HepG2 (cell line): Measurements from ENCODE around the gene ALS2. TPM values are rescaled to one million over a fixed set of nuclear protein-coding genes. Genes with fewer than 3 reads are reported as not detected.

Source experiments
- ATAC-seq: fragments of 200-7000 bp; cut with Tn5 transposase; 3 replicates; pipeline ENCODE4 v1.9.1; 2020; ENCODE audit warnings: mild to moderate bottlenecking, moderate library complexity
- BruUV-seq: library from RNA; stranded (reverse); fragments of 400-500 nt; replicated peaks from 2 replicates; lab custom pipeline; 2021; lab: Mats Ljungman, UMichigan
- CTCF ChIA-PET: fragments of 300-600 bp; formaldehyde crosslinking; extraction: SDS; loops from one replicate; lab custom pipeline; 2021; ENCODE audit warnings: low total read pairs, inconsistent platforms, low intra/inter-chr PET ratio; lab: Yijun Ruan, JAX
- POLR2A ChIA-PET: fragments of 350-600 bp; sonication (Branson Sonifier 250); formaldehyde crosslinking; loops from one replicate; lab custom pipeline; 2020; ENCODE audit warnings: antibody characterized with exemption, inconsistent platforms; lab: Yijun Ruan, JAX
- DNase-seq: peaks from one replicate; pipeline ENCODE4 v3.0.0-alpha.2; 2015; ENCODE audit warnings: low spot score
- FAIRE-seq: peaks from 3 replicates; lab custom pipeline; 2011; peaks lifted over from hg19 to GRCh38; lab: Jason Lieb, UNC
- H2AFZ ChIP-seq: one replicate; pipeline ENCODE4 v1.6.1; 2011; ENCODE audit warnings: low read length, inconsistent platforms
- H3K27ac ChIP-seq: fragments of 300-600 bp; 3 replicates; pipeline ENCODE4 v1.8.0; 2011; ENCODE audit warnings: mixed run types, mild to moderate bottlenecking, mixed read lengths, low read length, inconsistent platforms; ENCODE audit not compliant: insufficient read depth; ENCODE audit errors: extremely low read length
- H3K27me3 ChIP-seq, 2 experiments: fragments of 200-600 bp in 1 of 2; 2 replicates in 1 of 2; 3 replicates in 1 of 2; pipeline versions ENCODE4 v1.6.0 to v1.8.0; 2011; ENCODE audit warnings: low read length in 2 of 2, mild to moderate bottlenecking in 2 of 2, moderate library complexity in 2 of 2, inconsistent platforms in 1 of 2; ENCODE audit not compliant: insufficient read depth in 2 of 2, control insufficient read depth in 1 of 2
- H3K36me3 ChIP-seq, 2 experiments: fragments of 200-600 bp in 1 of 2; replicated peaks in 1 of 2; 2 replicates in 1 of 2; 3 replicates in 1 of 2; pipeline versions ENCODE4 v1.5.1 to v1.8.0; 2011; ENCODE audit warnings: low read length in 2 of 2, inconsistent platforms in 1 of 2; ENCODE audit not compliant: insufficient read depth in 2 of 2, control insufficient read depth in 1 of 2
- H3K4me1 ChIP-seq: 2 replicates; pipeline ENCODE4 v1.5.1; 2012; ENCODE audit warnings: low read length, inconsistent platforms; ENCODE audit not compliant: insufficient read depth
- H3K4me2 ChIP-seq: 2 replicates; pipeline ENCODE4 v1.6.0; 2011; ENCODE audit warnings: low read depth, low read length, inconsistent platforms
- H3K4me3 ChIP-seq, 3 experiments: fragments of 200-600 bp in 1 of 3; sonication (generic), shearing (Covaris generic) in 1 of 3; replicated peaks in 1 of 3; 2 replicates each; pipeline ENCODE4 v1.5.1; 2011 to 2016; ENCODE audit warnings: low read length in 3 of 3, inconsistent platforms in 2 of 3, low read depth in 2 of 3, mild to moderate bottlenecking in 2 of 3, control low read depth in 1 of 3, mixed read lengths in 1 of 3; ENCODE audit not compliant: insufficient read depth in 1 of 3
- H3K79me2 ChIP-seq: one replicate; pipeline ENCODE4 v1.6.1; 2011; ENCODE audit warnings: low read length, inconsistent platforms; ENCODE audit not compliant: insufficient read depth
- H3K9ac ChIP-seq: 2 replicates; pipeline ENCODE4 v1.6.0; 2011; ENCODE audit warnings: mild to moderate bottlenecking, low read depth, low read length, inconsistent platforms; ENCODE audit not compliant: insufficient read depth
- H3K9me3 ChIP-seq: 2 replicates; pipeline ENCODE4 v1.5.1; 2012; ENCODE audit warnings: mild to moderate bottlenecking, low read length
- H4K20me1 ChIP-seq: 2 replicates; pipeline ENCODE4 v1.6.0; 2011; ENCODE audit warnings: inconsistent platforms, mild to moderate bottlenecking, low read length, moderate library complexity; ENCODE audit not compliant: insufficient read depth
- CBFB ChIP-seq: sonication (generic); formaldehyde crosslinking; IDR thresholded peaks from 2 replicates; pipeline ENCODE4 v1.4.0; 2020; ENCODE audit warnings: missing genetic modification reagents
- EED ChIP-seq: sonication (generic); formaldehyde crosslinking; IDR thresholded peaks from 2 replicates; pipeline ENCODE4 v1.5.0; 2020; ENCODE audit warnings: mild to moderate bottlenecking, missing genetic modification reagents
- FOXA1 ChIP-seq, 2 experiments: fragments of 450-650 bp in 1 of 2; sonication (generic) in 1 of 2; formaldehyde crosslinking in 1 of 2; IDR thresholded peaks; 2 replicates each; pipeline versions ENCODE4 v1.4.0 to v1.6.1; 2016 to 2020; ENCODE audit warnings: missing genetic modification reagents in 1 of 2
- JDP2 ChIP-seq: sonication (generic); formaldehyde crosslinking; IDR thresholded peaks from 2 replicates; pipeline ENCODE4 v1.8.1; 2022; ENCODE audit warnings: missing genetic modification reagents, borderline replicate concordance
- KLF13 ChIP-seq: sonication (generic); formaldehyde crosslinking; IDR thresholded peaks from 2 replicates; pipeline ENCODE4 v1.4.0; 2020; ENCODE audit warnings: mild to moderate bottlenecking, missing genetic modification reagents
- MBNL3 ChIP-seq: fragments of 250-450 bp; sonication (Bioruptor Pico); conservative IDR thresholded peaks from 2 replicates; pipeline ENCODE4 v1.8.0; 2022; ENCODE audit warnings: mild to moderate bottlenecking, inconsistent platforms
- MYNN ChIP-seq: sonication (generic); formaldehyde crosslinking; IDR thresholded peaks from 2 replicates; pipeline ENCODE4 v1.4.0; 2020; ENCODE audit warnings: mild to moderate bottlenecking, low read depth, missing genetic modification reagents
- NFATC3 ChIP-seq: sonication (generic); formaldehyde crosslinking; IDR thresholded peaks from 2 replicates; pipeline ENCODE4 v1.5.1; 2020; ENCODE audit warnings: mild to moderate bottlenecking, missing genetic modification reagents
- SYNCRIP ChIP-seq: fragments of 200-400 bp; formaldehyde crosslinking; IDR thresholded peaks from 2 replicates; pipeline ENCODE4 v1.6.1; 2018; ENCODE audit warnings: mild to moderate bottlenecking, low read depth, low read length; ENCODE audit not compliant: insufficient read depth
- TEAD3 ChIP-seq: optimal IDR thresholded peaks from 2 replicates; pipeline ENCODE3; 2016; ENCODE audit warnings: borderline replicate concordance
- ZBTB20 ChIP-seq: sonication (generic); formaldehyde crosslinking; IDR thresholded peaks from 2 replicates; pipeline ENCODE4 v1.8.1; 2023; ENCODE audit warnings: missing genetic modification reagents, low read depth, mild to moderate bottlenecking, borderline replicate concordance
- ZNF337 ChIP-seq: sonication (generic); formaldehyde crosslinking; IDR thresholded peaks from 2 replicates; pipeline ENCODE4 v1.5.1; 2020; ENCODE audit warnings: missing genetic modification reagents, low read depth, mild to moderate bottlenecking, borderline replicate concordance
- ZNF34 ChIP-seq: sonication (generic); formaldehyde crosslinking; IDR thresholded peaks from 2 replicates; pipeline ENCODE4 v1.4.0; 2020; ENCODE audit warnings: mild to moderate bottlenecking, missing genetic modification reagents, borderline replicate concordance
- ZNF530 ChIP-seq: sonication (generic); formaldehyde crosslinking; IDR thresholded peaks from 2 replicates; pipeline ENCODE4 v1.5.0; 2020; ENCODE audit warnings: low read depth, mild to moderate bottlenecking, missing genetic modification reagents
- ZNF547 ChIP-seq: sonication (generic); formaldehyde crosslinking; IDR thresholded peaks from 2 replicates; pipeline ENCODE4 v1.5.1; 2020; ENCODE audit warnings: mild to moderate bottlenecking, missing genetic modification reagents
- ZNF562 ChIP-seq: sonication (generic); formaldehyde crosslinking; IDR thresholded peaks from 2 replicates; pipeline ENCODE4 v1.8.0; 2022; ENCODE audit warnings: missing genetic modification reagents, borderline replicate concordance
- ZNF660 ChIP-seq: sonication (generic); formaldehyde crosslinking; IDR thresholded peaks from 2 replicates; pipeline ENCODE4 v1.5.1; 2020; ENCODE audit warnings: mild to moderate bottlenecking, low read depth, missing genetic modification reagents, borderline replicate concordance
- ZNF703 ChIP-seq: sonication (generic); formaldehyde crosslinking; IDR thresholded peaks from 2 replicates; pipeline ENCODE4 v1.5.1; 2020; ENCODE audit warnings: missing genetic modification reagents, mild to moderate bottlenecking, moderate library complexity, borderline replicate concordance
- ZNF781 ChIP-seq: sonication (generic); formaldehyde crosslinking; IDR thresholded peaks from 2 replicates; pipeline ENCODE4 v1.5.1; 2020; ENCODE audit warnings: borderline replicate concordance, mild to moderate bottlenecking, missing genetic modification reagents; ENCODE audit errors: not compliant biosample characterization
- WGBS: methylation state at CpG from one replicate; pipeline ENCODE4 v1.1.6; 2017; ENCODE audit warnings: low lambda C conversion rate; 5-methylcytosine and 5-hydroxymethylcytosine counted together
- in situ Hi-C: cut with HindIII; loops from 2 replicates; pipeline ENCODE4 v1.10.0; 2017; ENCODE audit warnings: low pct_unique_long_range_greater_than_20kb; ENCODE audit not compliant: extremely low pct_ligation_motif_present
- intact Hi-C: fragments of 100-400 bp; cut with micrococcal nuclease; formaldehyde crosslinking; loops from one replicate; pipeline ENCODE4 v1.10.0; 2022; ENCODE audit not compliant: unreplicated experiment
- polyA plus RNA-seq, 8 experiments: library from polyadenylated mRNA; depleted of rRNA in 3 of 8; stranded (reverse) in 7 of 8; unstranded in 1 of 8; fragments of >200 nt; fragmentation: Illumina TruSeq in 4 of 8; extraction: Trizol in 4 of 8; gene quantifications; 2 replicates each; pipeline versions ENCODE4 v1.2.1 to v1.2.3, GENCODE V29; 2011 to 2016; ENCODE audit warnings: low read depth in 4 of 8, missing spikeins in 1 of 8, mixed read lengths in 1 of 8; ENCODE audit not compliant: insufficient read depth in 1 of 8
- total RNA-seq, 5 experiments: library from RNA; depleted of rRNA; stranded (reverse); fragments of >200 nt; fragmentation: Illumina TruSeq; extraction: Trizol; gene quantifications; 2 replicates each; pipeline ENCODE4 v1.2.3, GENCODE V29; 2016; ENCODE audit warnings: low read depth in 1 of 5
- TF ChIP-seq, protein P1 (sequence below): sonication (generic); formaldehyde crosslinking; IDR thresholded peaks from 2 replicates; pipeline ENCODE4 v1.4.0; 2020; ENCODE audit warnings: mild to moderate bottlenecking, missing genetic modification reagents
- TF ChIP-seq, protein P2 (sequence below): sonication (generic); formaldehyde crosslinking; IDR thresholded peaks from 2 replicates; pipeline ENCODE4 v1.5.0; 2020; ENCODE audit warnings: missing genetic modification reagents
- TF ChIP-seq, protein P3 (sequence below): sonication (generic); formaldehyde crosslinking; IDR thresholded peaks from 2 replicates; pipeline ENCODE4 v1.5.0; 2020; ENCODE audit warnings: missing genetic modification reagents

Gene ALS2
- total and polyA plus RNA-seq, 2 of the 13 experiments (the other 11 are each of a cell fraction or from before 2014, with no cell fraction given) = 12.7 to 19.3 TPM

DNA sequence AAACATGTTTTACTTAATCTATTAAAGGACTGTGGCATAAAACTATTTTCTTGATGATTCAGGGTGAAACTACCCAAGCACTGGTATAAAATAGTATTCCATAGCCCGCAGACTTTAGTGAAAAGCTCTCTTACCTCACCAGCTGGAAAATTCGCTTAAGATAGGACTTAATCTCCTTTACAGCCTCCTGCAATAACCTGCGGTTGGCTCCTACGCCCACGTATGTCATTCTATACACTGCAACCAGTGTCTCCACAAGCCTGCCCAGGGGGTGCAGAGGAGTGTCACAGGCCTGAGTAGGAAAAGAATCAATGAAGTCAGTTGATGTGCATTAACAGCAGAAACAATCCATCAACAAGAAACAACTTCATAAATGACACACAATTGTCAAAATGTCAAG lies 71.0 kb downstream of the ALS2 start (continued):
- TF ChIP-seq ZNF34 (CRISPR knock-in tag) (no peak), ZNF562 (CRISPR knock-in tag) (no peak), ZNF660 (no peak), ZNF530 (CRISPR knock-in tag) (no peak)

DNA sequence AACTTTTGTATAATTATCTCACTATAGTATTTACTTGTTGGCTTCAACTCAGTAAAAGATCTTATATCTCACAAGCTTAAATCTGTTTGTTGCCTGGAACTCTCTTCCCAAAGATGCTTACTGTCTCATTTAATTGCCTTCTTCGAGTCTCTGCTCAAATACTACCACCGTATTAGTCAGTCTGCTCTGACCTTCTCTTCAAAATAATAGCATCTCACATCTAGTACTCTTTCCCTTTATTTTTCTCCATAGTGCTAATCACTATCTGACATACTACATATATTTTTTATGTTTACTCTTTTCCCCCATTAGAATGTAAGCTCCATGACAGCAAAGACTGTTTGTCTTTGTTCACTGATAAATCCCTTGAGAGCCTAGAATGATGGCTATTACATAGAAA lies 71.7 kb downstream of the ALS2 start:
- Histone ChIP-seq H3K9me3 (no peaks in the 10 kb centered on the region), H3K4me1 (no peaks in the 10 kb centered on the region), H3K79me2 (no peaks in the 10 kb centered on the region), H2AFZ (no peak overlapping the region), H4K20me1 (no peaks in the 10 kb centered on the region), H3K4me3 (no peak overlapping the region), H3K4me2 (no peak overlapping the region), H3K9ac (no peak overlapping the region), H3K27me3 (no peaks in the 10 kb centered on the region), H3K36me3 (peaks cover 6 to 20% of the 10 kb centered on the region in 2 experiments; a peak in 4 of 5 replicates), H3K27ac (no peak overlapping the region)
- ChIA-PET POLR2A (no interaction called here), CTCF (no interaction called here)
- no peak for ATAC-seq
- intact Hi-C loops = no loop called here
- WGBS = 91% methylated on average over 2 of the region's 2 CpGs
- in situ Hi-C loops = no loop called here
- no peak for DNase-seq
- TF ChIP-seq ZNF703 = no peak
- no peak for TF ChIP-seq FOXA1 (IDR thresholded peaks at IDR 0.05)
- TF ChIP-seq FOXA1 (CRISPR knock-in tag; IDR thresholded peaks at IDR 0.05) = no peak
- TF ChIP-seq SYNCRIP = no peak
- TF ChIP-seq ZNF547 (CRISPR knock-in tag) = no peak
- TF ChIP-seq, protein P1, sequence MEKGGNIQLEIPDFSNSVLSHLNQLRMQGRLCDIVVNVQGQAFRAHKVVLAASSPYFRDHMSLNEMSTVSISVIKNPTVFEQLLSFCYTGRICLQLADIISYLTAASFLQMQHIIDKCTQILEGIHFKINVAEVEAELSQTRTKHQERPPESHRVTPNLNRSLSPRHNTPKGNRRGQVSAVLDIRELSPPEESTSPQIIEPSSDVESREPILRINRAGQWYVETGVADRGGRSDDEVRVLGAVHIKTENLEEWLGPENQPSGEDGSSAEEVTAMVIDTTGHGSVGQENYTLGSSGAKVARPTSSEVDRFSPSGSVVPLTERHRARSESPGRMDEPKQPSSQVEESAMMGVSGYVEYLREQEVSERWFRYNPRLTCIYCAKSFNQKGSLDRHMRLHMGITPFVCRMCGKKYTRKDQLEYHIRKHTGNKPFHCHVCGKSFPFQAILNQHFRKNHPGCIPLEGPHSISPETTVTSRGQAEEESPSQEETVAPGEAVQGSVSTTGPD (CRISPR knock-in tag) = no peak
- no peak for TF ChIP-seq MYNN
- TF ChIP-seq, protein P2, sequence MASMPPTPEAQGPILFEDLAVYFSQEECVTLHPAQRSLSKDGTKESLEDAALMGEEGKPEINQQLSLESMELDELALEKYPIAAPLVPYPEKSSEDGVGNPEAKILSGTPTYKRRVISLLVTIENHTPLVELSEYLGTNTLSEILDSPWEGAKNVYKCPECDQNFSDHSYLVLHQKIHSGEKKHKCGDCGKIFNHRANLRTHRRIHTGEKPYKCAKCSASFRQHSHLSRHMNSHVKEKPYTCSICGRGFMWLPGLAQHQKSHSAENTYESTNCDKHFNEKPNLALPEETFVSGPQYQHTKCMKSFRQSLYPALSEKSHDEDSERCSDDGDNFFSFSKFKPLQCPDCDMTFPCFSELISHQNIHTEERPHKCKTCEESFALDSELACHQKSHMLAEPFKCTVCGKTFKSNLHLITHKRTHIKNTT = no peak
- TF ChIP-seq NFATC3 (CRISPR knock-in tag) = no peak
- TF ChIP-seq TEAD3 = no peak
- no peak for TF ChIP-seq CBFB (CRISPR knock-in tag)
- no peak for TF ChIP-seq ZNF337
- no peak for TF ChIP-seq MBNL3 (CRISPR knock-in tag)
- no peak for TF ChIP-seq KLF13 (CRISPR knock-in tag)
- TF ChIP-seq ZNF781 (CRISPR knock-in tag) = no peak
- TF ChIP-seq ZBTB20 = no peak
- TF ChIP-seq, protein P3, sequence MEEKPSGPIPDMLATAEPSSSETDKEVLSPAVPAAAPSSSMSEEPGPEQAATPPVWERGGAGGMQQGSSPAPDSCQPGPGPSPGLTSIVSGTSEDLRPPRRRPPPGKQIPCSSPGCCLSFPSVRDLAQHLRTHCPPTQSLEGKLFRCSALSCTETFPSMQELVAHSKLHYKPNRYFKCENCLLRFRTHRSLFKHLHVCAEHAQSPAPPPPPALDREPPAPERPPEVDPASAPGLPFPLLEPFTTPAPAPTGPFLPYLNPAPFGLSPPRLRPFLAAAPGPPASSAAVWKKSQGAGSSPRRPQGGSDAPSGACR (CRISPR knock-in tag) = no peak
- no peak for TF ChIP-seq JDP2 (CRISPR knock-in tag)
- no peak for TF ChIP-seq EED (CRISPR knock-in tag)
- no TSS peak for BruUV-seq
- FAIRE-seq = no peak
